ENCODE data around the gene GFOD1. TPM values are rescaled to one million over a fixed set of nuclear protein-coding genes. Genes with fewer than 3 reads are reported as not detected.

GFOD1 gene
- total RNA-seq, 4 donors from 2014 or later = 16.1 to 30.7 (median 22.9) TPM

GRCh38 chr6:13472976-13473767 lies 14.2 kb downstream of the GFOD1 start:
- H3K4me1 ChIP-seq = peaks cover 7 to 67% (median 33%) of the 10 kb centered on the region in 3 donors
- H3K4me3 ChIP-seq = no peak overlapping the region
- H3K27me3 ChIP-seq = no peaks in the 10 kb centered on the region
- H3K36me3 ChIP-seq = peaks cover 0 to 24% (median 0%) of the 10 kb centered on the region in 3 donors
- TF ChIP-seq CTCF (IDR thresholded peaks at IDR 0.05) = no peak
- no peak for TF ChIP-seq POLR2A (IDR thresholded peaks at IDR 0.05)
- WGBS, 2 donors = 86 to 87% methylated on average over 4 to 5 of the region's 5 CpGs
- no peaks in the 10 kb centered on the region for H3K9me3 ChIP-seq
- DNase-seq = no peak
- no peak overlapping the region for H3K27ac ChIP-seq
- intact Hi-C loops (cut with DNase I) = no loop called here

- no peak for TF ChIP-seq CTCF (IDR thresholded peaks at IDR 0.05)
- TF ChIP-seq POLR2A (IDR thresholded peaks at IDR 0.05) = no peak
- 59 to 61% methylated on average over 4 of the region's 4 CpGs for WGBS, 2 donors
- no peak for DNase-seq
- Histone ChIP-seq H3K4me1 (peaks cover 10 to 64% (median 26%) of the 10 kb centered on the region in 3 donors), H3K4me3 (no peak overlapping the region), H3K27me3 (no peaks in the 10 kb centered on the region), H3K36me3 (peaks cover 0 to 23% (median 0%) of the 10 kb centered on the region in 3 donors), H3K27ac (no peak overlapping the region), H3K9me3 (no peaks in the 10 kb centered on the region)
- intact Hi-C loops (cut with DNase I) = no loop called here
Observed at GRCh38 chr6:13472099-13472498, 15.3 kb downstream of the GFOD1 start.

DNA sequence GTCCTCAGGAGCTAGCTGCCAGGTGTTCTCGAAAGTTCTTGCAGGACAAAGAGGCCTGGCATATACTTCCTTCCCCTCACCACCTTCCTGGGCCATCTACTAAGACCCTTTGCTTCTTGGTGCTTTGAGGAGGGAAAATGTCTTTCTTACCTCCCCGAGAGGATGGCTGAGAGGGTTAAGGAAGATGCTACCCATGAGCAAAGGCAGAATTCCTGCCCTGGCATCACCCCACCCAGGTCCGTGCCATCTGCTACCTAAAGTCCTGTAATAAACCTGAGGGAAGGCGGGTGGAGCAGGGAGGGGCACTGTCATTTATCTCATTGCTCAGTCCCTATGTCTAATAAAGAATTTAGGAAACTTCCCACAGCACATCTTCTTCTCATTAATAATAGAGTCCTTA lies 16.2 kb downstream of the GFOD1 start:
- no peaks in the 10 kb centered on the region for H3K9me3 ChIP-seq
- H3K27ac ChIP-seq = no peak overlapping the region
- H3K4me3 ChIP-seq = no peak overlapping the region
- intact Hi-C loops (cut with DNase I) = no loop called here
- no peaks in the 10 kb centered on the region for H3K27me3 ChIP-seq
- no peak for DNase-seq
- 61 to 63% methylated on average over 3 to 4 of the region's 4 CpGs for WGBS, 2 donors
- no peak for TF ChIP-seq CTCF (IDR thresholded peaks at IDR 0.05)
- no peak for TF ChIP-seq POLR2A (IDR thresholded peaks at IDR 0.05)
- H3K4me1 ChIP-seq = peaks cover 6 to 64% (median 32%) of the 10 kb centered on the region in 3 donors
- H3K36me3 ChIP-seq = peaks cover 0 to 23% (median 0%) of the 10 kb centered on the region in 3 donors

DNA sequence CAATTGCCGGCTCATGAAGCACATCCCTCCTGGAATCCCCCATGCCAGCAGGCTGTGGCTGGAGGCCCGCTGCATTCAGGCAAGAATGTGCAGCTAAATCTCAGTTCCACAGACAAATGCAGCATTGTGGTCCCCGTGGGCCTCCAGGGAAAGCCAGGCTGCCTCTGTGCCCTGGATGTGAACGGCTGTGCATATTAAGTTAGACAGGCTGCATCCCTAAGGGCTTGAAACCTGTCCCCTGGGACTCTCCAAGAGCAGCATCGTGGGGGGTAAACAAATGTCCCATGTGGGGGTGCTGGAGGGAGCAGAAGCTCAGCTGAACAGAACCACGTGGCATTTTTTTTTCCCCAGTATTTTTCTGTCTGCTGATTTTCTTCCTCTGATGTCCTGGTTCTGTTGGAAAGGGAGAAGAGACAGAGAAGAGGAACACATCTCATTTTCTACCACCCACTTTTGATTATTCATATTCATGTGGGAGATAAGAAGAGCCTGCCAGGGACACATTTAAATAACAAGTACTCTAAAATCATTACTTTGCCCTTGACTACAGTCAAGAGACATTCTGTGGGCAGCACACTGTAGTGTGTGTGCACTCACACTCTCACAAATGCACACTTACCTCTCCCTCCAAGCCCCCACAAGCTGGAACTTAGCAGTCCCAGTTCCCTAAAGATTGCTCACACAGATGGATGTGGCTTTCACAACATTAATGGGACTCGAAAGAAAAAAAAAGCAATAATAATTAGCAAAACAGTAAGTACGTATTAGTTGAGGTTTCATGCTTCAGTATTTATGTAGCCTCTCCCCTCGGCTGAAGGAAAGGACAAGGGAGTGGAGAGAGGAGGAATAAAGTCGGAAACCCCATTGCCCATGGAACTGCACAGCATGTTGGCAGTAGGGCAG lies 16.9 kb downstream of the GFOD1 start:
- no peak overlapping the region for H3K4me3 ChIP-seq
- no peaks in the 10 kb centered on the region for H3K9me3 ChIP-seq
- no peak overlapping the region for H3K27ac ChIP-seq
- no peak for DNase-seq
- no peaks in the 10 kb centered on the region for H3K27me3 ChIP-seq
- WGBS, 2 donors = 69 to 83% methylated on average over 9 of the region's 10 CpGs
- H3K36me3 ChIP-seq = peaks cover 0 to 23% (median 0%) of the 10 kb centered on the region in 3 donors
- peaks cover 7 to 66% (median 32%) of the 10 kb centered on the region in 3 donors for H3K4me1 ChIP-seq
- intact Hi-C loops (cut with DNase I) = no loop called here
- TF ChIP-seq CTCF (IDR thresholded peaks at IDR 0.05) (no peak), POLR2A (IDR thresholded peaks at IDR 0.05) (no peak)

Data from esophagus squamous epithelium (tissue), 5 donors.